HG02938 (cell line): ENCODE results near the gene NDUFV1.
"Not testable (repeated sequence)": the region's sequence is repeated elsewhere in the genome, so short reads cannot be mapped to it uniquely, and the experiment has no call there.

Experiments
- ATAC-seq: cut with Tn5 transposase; IDR thresholded peaks from one replicate; pipeline ENCODE4 v1.9.1; 2021; ENCODE audit warnings: mild to moderate bottlenecking, moderate library complexity; ENCODE audit not compliant: unreplicated experiment

The NDUFV1 gene

DNA sequence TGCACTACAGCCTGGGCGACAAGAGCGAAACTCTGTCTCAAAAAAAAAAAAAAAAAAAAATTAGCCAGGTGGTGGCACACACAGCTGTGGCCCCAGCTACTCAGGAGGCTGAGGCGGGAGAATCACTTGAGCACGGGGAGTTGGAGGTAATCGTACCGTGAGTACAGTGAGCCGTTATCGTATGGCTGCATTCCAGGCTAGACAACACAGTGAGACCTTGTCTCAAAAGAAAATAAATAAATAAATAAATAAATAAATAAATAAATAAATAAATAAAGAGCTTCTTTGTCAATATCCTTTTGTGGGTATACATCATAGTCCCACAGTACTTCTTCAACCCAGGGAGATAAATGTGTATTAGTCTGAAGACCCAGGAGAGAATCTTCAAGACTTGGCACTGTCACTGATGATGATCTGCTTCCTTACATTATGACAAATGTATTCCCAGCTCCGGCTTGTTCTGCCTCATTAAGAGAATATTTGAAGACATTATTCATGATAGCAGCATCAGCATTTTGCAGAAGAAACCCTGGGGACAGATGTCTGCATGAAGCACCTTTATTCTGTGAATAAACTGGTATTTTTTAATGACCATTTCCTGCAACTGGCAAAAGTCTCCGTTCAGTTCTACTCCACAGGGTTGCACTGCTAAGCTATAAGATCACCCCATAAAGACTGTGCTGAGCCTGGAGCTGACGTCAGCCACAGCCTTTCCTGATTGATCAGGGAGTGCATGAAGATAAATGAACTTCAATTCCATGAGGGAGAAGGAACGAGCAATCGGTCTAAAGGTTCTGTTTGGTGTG is 45.4 kb downstream of the NDUFV1 start:
- no peak for ATAC-seq

DNA sequence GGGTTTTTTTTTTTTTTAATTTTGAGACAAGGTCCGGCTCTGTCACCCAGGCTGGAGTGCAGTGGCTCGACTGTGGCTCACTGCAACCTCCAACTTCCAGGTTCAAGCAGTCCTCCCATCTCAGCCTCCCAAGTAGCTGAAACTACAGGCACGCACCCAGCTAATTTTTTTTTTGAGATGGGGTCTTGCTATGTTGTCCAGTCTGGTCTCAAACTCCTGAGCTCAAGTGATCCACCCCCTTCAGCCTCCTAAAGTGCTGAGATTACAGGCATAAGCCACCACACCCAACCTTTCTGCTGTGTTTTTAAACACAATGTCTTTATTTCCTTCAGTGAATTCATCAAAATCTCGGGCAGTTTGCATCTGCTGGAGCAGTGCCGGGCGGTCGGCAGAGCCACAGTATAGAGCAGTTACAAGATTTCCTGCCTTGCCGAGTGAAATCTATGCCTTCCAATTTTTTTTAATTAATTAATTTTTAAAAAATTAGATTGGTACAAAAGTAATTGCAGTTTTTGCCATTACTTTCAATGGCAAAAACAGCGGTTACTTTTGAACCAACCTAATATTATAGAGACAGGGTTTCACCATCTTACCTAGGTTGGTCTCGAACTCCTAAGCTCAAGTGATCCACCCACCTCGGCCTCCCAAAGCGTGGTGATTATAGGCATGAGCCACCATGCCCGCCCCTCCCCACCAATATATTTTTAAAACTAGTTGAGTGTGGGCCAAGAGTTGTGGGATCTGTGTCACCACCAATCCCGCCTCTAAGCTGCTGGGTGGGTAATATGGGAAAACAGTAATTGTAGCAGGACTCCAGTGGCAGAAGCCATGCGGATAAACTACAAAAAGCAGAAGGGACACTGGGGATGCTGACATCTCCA is 46.5 kb downstream of the NDUFV1 start:
- no peak for ATAC-seq

DNA sequence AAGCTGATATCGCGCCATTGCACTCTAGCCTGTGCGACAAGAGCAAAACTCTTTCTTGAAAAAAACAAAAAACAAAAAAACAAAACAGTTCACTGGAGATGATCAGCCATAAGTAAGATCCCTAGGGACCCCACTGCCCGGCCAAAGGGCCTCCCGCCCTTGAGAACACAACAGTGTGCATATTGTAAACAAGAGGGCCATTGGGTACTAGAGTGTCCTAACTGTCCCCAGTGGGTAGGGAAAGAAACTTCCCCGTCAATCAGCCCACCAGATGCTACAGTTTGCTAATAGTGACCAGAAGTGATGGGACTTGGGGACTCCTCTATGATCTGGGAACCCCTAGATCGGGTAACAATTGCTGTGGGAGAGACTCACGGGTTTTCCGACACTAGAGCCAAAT is 47.5 kb downstream of the NDUFV1 start:
- ATAC-seq: no peak

DNA sequence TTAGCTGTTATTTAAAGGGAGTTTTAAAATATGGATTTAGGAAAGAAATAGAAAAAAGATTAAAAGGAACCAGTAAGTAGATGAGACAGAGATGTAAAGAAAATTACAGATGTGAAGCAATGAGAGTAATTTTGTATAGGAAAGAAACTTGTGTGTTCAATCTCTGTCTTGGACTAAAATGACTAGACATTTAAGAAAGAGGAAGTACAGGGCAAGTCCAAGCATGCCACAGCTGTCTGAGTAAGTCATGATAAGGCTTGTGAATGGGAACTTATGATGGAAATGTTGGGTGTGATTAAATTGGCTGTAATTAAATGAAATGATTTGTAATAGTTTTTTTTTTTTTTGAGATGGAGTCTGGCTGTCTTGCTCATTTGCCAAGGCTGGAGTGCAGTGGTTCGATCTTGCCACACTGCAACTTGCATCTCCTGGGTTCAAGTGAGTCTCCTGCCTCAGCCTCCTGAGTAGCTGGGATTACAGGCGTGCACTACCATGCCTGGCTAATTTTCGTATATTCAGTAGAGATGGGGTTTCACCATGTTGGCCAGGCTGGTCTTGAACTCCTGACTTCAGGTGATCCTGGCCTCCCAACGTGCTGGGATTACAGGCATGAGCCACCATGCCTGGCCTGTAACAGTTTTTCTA is 49.7 kb downstream of the NDUFV1 start:
- ATAC-seq: no peak

DNA sequence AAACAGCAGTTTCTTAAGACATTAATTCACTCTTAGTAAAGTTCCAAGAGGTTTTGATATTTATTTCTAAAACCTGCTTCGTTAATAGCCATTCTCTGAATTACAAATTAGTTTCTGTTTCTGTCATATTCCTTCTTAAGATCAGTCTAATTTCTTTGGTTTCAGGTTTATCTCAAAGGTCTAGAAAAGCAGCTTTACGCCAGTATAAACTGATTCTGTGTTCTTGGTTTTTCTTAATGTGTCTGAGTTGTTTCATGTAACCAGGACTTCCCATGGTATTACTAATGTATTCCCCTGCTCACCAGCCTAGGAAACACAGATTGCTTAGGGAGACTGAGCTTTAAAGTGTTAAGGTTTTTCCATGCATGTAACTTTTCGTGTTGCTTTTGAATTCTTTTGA is 50.6 kb downstream of the NDUFV1 start:
- no peak for ATAC-seq

DNA sequence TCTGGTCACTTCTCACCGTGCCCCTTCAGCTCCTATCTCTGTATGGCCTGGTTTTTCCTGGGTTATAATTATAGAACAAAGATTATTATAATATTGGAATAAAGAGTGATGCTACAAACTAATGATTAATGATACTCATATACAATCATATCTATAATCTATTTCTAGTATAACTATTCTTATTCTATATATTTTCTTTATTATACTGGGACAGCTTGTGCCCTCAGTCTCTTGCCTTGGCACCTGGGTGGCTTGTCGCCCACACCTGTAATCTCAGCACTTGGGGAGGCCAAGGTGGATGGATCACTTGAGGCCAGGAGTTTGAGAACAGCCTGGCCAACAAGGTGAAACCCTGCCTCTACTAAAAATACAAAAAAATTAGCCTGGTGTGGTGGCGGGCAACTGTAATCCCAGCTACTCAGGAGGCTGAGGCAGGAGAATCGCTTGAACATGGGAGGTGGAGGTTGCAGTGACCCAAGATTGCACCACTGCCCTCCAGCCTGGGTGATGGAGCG is 53.0 kb downstream of the NDUFV1 start:
- ATAC-seq: not testable (repeated sequence)

DNA sequence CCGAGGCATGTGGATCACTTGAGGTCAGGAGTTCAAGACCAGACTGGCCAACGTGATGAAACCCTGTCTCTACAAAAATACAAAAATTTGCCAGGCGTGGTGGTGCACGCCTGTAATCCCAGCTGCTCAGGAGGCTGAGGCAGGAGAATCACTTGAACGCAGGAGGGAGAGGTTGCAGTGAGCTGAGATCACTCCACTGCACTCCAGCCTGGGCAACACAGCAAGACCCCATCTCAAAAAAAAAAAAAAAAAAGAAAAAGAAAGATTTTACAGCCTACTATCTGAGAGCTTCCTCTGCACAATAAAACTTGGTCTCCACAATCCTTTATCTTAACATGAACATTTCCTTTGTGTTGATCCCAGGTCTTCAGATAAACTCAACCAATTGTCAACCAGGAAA is 54.0 kb downstream of the NDUFV1 start:
- not testable (repeated sequence) for ATAC-seq
